HPDE6-E6E7 (cell line): Measurements from ENCODE around the gene MSN.

Source experiments
- DNase-seq: peaks from one replicate; pipeline ENCODE4 v3.0.0; 2011; ENCODE audit warnings: missing footprints; ENCODE audit errors: extremely low spot score

MSN gene

DNA sequence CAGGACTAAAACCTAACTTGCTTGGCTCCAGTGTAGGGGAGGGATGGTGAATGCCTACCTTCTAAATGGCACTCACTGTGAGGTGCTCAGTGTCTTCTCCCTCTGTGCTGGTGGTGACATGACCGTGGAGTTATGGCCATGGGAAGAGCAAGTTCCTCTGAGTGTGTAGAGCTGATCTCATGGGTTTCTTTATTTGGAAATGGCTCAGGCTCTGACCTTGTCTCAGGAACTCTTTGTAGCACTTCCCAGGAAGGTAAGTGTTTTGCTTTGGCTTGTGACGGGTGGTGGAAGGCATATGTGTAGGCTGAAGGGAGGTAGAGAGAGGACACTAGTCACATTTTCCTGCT, 6.4 kb downstream of the MSN start:
- DNase-seq = no peak

GRCh38 chrX:65674204-65674893, 6.9 kb downstream of the MSN start:
- DNase-seq = no peak

DNA sequence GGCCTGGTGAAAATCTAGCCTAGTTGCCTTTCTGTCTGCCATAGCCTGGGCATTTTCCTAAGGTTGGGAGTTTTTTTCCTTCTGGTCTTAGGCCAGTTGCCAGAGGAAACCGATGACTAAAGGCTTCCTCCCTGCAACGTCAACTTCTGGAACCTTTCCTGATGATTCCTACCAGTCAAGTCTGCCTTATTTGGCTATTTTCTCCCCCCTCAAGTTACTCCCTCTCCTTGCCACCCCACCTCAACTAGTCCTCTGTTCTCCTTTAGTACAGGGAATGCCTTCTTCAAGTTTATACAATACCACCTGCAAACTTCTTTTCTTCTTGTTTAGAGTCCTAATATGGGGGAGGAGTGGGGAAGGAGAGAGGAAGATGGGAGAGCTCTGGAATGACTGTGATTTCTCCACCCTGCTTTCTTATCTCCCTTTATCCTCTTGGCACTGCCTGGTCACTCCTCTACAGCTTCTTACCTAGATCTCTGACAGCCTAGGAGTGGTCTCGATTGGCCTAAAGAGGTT, 10.6 kb downstream of the MSN start:
- no peak for DNase-seq

- no peak for DNase-seq
These were observed 11.7 kb downstream of the MSN start for GRCh38 chrX:65679071-65679540.

DNA sequence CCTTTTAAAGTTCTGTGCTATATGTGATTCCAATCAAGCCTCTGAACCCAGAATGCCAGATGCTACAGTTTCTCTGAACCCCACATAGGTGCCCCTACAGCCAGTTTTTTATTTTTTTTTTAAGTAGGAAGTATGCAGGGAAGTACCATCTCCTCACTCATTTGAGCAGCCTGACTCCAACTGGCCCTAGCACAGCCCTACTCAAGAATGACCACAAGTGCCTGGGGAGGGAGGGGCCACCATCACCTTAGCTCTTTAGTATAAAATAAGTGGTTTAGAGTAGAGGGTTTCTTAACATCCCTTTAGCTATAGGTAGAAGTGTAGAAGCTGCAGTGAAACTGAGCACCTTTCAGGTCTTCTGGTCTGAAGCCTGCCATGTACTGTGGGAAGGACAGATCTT, 14.4 kb downstream of the MSN start:
- no peak for DNase-seq

- DNase-seq = no peak
These were observed 17.7 kb downstream of the MSN start for GRCh38 chrX:65685112-65685511.

DNA sequence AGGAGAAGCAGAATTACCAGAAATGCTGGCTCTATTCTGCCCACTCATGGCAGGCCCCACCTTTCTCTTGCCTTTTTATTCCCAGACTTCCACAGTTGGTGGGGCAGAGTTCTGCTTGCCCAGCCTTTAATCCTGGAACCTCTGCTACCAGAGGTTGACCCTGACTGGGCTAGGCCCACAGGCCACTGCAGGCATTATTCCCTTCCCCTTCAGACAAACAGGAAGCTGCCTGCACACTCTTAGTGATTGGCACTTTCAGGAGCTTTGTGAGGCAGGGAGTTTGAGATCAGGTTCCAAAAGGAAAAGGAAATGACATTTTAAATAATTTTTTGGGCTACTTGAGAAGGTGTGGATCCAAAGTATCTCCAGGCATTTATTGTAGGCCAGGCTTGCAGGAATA, 18.8 kb downstream of the MSN start:
- no peak for DNase-seq

GRCh38 chrX:65687367-65687766, 19.9 kb downstream of the MSN start:
- DNase-seq = no peak

DNA sequence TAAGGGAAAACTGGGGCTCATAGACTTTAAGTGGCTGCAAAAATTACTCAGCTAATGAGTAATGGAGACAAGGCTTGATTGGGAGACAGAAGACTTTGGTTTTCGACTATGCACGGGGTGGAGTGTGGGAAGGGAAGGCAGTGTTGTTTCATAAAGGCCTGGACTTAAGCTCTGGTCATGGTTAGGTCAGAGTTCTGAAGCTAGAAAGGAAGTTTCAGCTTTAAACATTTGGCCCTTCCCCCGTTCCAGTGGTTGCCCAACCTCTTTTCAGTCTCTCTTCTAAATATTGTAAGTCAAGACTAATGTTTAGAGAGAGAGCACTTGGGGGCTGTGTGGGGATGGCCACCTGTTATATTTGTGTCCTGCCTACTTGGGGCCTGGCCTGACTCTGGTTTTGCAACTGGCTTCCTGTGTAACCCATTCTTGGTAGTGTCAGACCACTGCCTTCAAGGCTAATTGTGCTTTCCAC, 21.0 kb downstream of the MSN start:
- no peak for DNase-seq

GRCh38 chrX:65689377-65689776, 21.9 kb downstream of the MSN start:
- DNase-seq = no peak

DNA sequence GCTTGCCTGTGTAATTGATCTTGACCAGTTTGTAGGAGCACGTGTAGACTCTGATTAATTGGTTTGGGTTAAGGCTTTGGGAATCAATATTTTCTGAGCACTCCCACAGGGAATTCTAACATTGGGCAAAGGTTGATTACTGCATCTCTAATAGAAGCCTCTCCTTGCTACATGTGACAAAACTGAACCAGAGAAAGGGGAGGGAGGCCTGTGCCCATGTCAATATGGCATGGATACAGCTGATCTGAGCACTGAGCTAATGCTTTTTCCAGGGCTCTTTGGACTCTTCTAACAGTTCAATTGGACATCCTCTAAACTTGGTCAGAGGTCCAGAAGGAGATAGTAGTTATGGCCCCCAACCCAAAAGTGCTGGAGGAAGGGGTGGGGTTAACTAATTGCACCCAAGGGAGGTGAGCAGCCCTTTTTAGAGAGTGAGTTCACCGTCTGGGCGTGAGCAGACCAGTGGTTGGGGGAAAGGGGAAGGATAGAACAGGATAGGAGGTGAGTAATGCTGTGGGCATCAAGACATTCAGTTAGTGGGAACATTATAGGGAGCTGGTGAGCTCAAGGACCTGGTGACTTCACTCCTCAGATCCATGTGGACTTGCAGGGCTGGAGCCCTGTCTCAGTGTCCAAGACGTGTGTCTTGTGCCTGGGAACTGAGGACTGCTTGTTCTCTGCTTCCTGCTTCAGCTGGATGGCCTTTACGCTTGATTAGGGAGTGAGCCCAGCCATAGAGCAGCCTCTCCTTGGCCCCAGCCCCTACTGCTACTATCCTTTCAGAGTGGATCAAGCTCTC, 22.8 kb downstream of the MSN start:
- DNase-seq = no peak

- DNase-seq = no peak
These were observed 28.5 kb downstream of the MSN start for GRCh38 chrX:65695849-65696449.

GRCh38 chrX:65696613-65697012, 29.2 kb downstream of the MSN start:
- DNase-seq = no peak

GRCh38 chrX:65697211-65697641, 29.8 kb downstream of the MSN start:
- no peak for DNase-seq

DNA sequence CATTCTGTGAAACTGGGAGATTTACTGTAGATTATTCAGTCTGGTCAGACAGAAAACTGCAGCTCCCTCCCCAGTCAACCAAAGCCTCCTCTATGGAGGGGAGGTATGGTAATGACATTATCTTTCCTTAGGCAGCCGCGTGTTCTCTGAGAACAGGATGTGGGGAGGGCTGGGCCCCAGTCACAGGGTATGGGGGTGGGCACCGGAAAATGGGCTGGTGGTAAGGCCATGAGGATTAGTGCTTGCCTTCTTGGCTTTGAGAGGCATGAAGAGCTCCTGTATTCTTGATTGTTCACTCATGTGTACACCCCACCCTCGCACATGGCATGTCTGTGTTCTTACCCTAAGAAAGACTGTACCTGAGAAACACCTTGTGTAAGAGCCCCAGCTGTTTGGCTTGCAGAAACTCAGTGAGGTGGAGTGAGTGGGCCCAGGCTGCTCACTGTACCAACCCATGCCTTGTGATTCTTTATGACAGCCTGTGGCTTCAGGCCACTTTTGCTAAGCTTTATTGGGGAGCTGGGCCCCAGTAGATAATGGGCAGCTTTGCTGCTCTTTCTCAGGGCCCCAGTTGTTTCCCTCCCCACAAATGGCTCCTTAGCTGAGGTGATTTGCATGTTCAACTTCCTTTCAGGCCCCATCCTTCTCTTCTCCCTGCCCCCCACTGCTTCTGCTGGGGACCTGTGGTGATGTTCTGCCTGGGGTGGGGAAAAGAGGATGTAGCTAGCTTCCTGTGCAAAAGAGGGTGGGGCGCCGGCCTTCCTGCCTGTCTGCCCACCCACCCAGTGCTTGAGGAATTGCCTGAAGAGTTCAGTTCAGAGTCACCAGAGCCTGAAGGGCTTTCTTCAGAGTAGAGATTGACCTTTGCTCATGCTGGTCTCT, 30.7 kb downstream of the MSN start:
- DNase-seq = no peak

DNA sequence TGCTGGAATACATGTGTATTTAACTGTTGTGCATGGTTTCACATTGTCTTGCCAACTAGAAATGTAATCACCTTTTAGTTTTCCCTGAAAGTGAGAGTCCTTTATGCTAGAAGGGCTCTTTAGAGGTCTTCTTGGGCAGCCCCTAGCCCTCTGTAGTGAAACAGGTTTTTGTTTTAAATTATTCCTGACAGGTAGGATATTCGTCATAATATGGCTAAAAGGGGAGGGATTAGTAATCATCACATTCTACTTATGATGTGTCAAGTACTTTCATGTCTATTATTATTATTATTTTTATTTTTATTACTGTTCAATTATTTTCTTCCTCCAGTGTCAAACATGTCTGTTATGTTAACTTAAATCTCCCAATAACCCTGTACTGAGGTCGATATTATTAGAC, 35.5 kb downstream of the MSN start:
- DNase-seq = no peak

DNA sequence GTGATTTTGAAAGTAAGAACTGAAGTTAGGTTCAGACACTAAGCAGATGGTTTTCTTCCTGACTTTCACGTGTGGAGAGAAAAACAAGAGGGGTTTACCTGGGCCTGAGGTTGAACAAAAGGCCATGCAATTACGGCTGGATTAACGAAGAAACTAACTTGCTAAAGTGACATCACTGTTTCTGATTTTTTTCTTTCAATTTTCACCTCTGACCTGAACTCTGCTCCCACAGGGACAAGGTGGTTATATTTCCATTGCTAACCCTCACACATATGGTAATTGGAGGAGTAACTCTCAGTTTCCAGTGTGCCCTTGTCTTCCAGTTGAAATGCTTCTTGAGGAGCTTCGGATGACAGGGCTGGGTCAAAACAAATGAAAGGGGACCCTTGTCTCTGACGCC, 38.0 kb downstream of the MSN start:
- no peak for DNase-seq

GRCh38 chrX:65706041-65706828, 38.8 kb downstream of the MSN start:
- DNase-seq = peak; percentile 46

DNA sequence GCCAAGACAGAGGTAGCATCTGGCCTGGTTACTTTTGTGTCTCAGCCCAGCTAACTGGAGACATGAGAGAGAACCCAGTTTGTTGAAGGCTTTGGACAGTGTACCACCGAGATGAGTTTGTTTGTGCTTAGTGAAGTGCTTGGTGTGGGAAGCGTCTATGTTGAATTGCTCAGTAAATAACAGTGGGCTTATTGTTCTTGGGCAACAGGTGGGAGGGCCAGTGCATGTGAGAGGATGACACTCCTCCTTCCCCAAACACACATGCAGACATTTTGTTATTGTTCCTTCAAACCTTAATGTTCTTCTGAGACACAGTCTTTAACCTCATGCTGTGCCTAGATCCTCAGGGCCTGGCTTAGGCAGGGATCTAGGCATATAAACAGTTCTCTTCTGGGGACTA, 39.7 kb downstream of the MSN start:
- DNase-seq = no peak

GRCh38 chrX:65712005-65712806, 44.8 kb downstream of the MSN start:
- DNase-seq = no peak
